OCI-LY1 (cell line): ENCODE results near the gene DLEU7.

Experiments
- CTCF ChIP-seq: fragments of 200-600 bp; sonication (generic), shearing (Covaris generic); IDR thresholded peaks from 2 replicates; pipeline ENCODE4 v1.5.1; 2017; ENCODE audit warnings: mild to moderate bottlenecking, antibody characterized with exemption, low read length, moderate library complexity, mixed read lengths
- EZH2 ChIP-seq: fragments of 200-600 bp; sonication (generic), shearing (Covaris generic); IDR thresholded peaks from 2 replicates; pipeline ENCODE4 v1.8.0; 2017; ENCODE audit warnings: borderline replicate concordance, mixed run types, mild to moderate bottlenecking, antibody characterized with exemption, low read length, moderate library complexity, mixed read lengths

- no peak for TF ChIP-seq CTCF
- no peak for TF ChIP-seq EZH2
Measured at GRCh38 chr13:50812242-50812641, 31.2 kb downstream of the DLEU7 start.
